ENCODE data around the gene CLDN5.

GRCh38 chr22:19520007-19520406, 4.2 kb downstream of the CLDN5 start:
- TF ChIP-seq CTCF (conservative IDR thresholded peaks at IDR 0.05; ENCODE audit: low read depth, low read length) = no peak
- no peak for TF ChIP-seq EZH2 (IDR thresholded peaks at IDR 0.05; ENCODE audit: low read length, unreplicated experiment)
- TF ChIP-seq EZH2phosphoT487 (IDR thresholded peaks at IDR 0.05; ENCODE audit: borderline replicate concordance, low read length) = no peak

Measured in PC-3 (cell line).